Kidney (tissue), 14 donors: ENCODE data around the gene NHS. TPM values are rescaled to one million over a fixed set of nuclear protein-coding genes. Genes with fewer than 3 reads are reported as not detected.

ENCODE experiments used
- DNase-seq, 5 donors: peaks; one replicate each; pipeline ENCODE4 v3.0.0-alpha.2; 2013 to 2020
- FAIRE-seq: peaks from 2 replicates; lab custom pipeline; 2012; peaks lifted over from hg19 to GRCh38; lab: Jason Lieb, UNC
- H3K27ac ChIP-seq, 2 donors: one replicate each; pipeline ENCODE4 v1.7.0; 2013; ENCODE audit warnings: low read depth in 2 of 2, low read length in 2 of 2, inconsistent platforms in 1 of 2
- H3K27me3 ChIP-seq: one replicate; pipeline ENCODE4 v1.7.1; 2013; ENCODE audit warnings: low read length, inconsistent platforms; ENCODE audit not compliant: control insufficient read depth, insufficient read depth
- H3K36me3 ChIP-seq, 3 donors: one replicate each; pipeline versions ENCODE4 v1.7.0 to v1.7.1; 2013; ENCODE audit warnings: low read length in 3 of 3, control low read depth in 1 of 3, inconsistent platforms in 1 of 3; ENCODE audit not compliant: insufficient read depth in 3 of 3, control insufficient read depth in 2 of 3
- H3K4me1 ChIP-seq, 3 donors: one replicate each; pipeline versions ENCODE4 v1.7.0 to v1.7.1; 2013; ENCODE audit warnings: low read length in 3 of 3, inconsistent platforms in 1 of 3, low read depth in 1 of 3; ENCODE audit not compliant: control insufficient read depth in 2 of 3, insufficient read depth in 2 of 3
- H3K4me3 ChIP-seq, 3 donors: one replicate each; pipeline versions ENCODE4 v1.7.0 to v1.8.1; 2013; ENCODE audit warnings: low read length in 3 of 3, control low read depth in 1 of 3, inconsistent platforms in 1 of 3
- H3K9ac ChIP-seq, 3 donors: one replicate each; pipeline versions ENCODE4 v1.7.0 to v1.7.1; 2013; ENCODE audit warnings: low read length in 3 of 3, control low read depth in 1 of 3, inconsistent platforms in 1 of 3
- H3K9me3 ChIP-seq, 3 donors: one replicate each; pipeline versions ENCODE4 v1.7.0 to v1.7.1; 2013; ENCODE audit warnings: low read length in 3 of 3, control low read depth in 1 of 3, inconsistent platforms in 1 of 3; ENCODE audit not compliant: control insufficient read depth in 2 of 3, insufficient read depth in 1 of 3
- intact Hi-C: fragments of 100-400 bp; cut with DNase I; formaldehyde crosslinking; loops from one replicate; pipeline ENCODE4 v1.11.1; 2022
- polyA plus RNA-seq: library from polyadenylated mRNA; stranded (reverse); fragments of 350-450 nt; fragmentation: Illumina TruSeq; extraction: RNeasy Lipid Tissue Mini Kit (QIAGEN cat#74804); gene quantifications from one replicate; pipeline ENCODE4 v1.2.3, GENCODE V29; 2014; ENCODE audit warnings: low read depth, low replicate concordance; ENCODE audit not compliant: insufficient read depth
- total RNA-seq: library from RNA; stranded (reverse); fragmentation: NEBNext Ultra II Directional; extraction: Animal tissue kit (Norgen Biotek cat#: 25700); gene quantifications from one replicate; pipeline ENCODE4 v1.2.1, GENCODE V29; 2021
- TF ChIP-seq, protein P1 (sequence below): IDR thresholded peaks from 3 replicates; pipeline ENCODE4 v1.5.1; 2012; ENCODE audit warnings: mild to moderate bottlenecking, moderate library complexity, borderline replicate concordance; ENCODE audit not compliant: insufficient read depth; ENCODE audit errors: extremely low read depth
- donor health status: control.
- donor health status: control.
- donor health status: control.
- donor health status: control.
- donor health status: control.
- donor health status: DM: yes; HTN: yes; CAD: no.
- donor health status: Normal renal cell carcinoma (clear cell type).

Gene NHS
- total and polyA plus RNA-seq, 2 donors from 2014 or later, result 3.1 to 28.9 TPM

DNA sequence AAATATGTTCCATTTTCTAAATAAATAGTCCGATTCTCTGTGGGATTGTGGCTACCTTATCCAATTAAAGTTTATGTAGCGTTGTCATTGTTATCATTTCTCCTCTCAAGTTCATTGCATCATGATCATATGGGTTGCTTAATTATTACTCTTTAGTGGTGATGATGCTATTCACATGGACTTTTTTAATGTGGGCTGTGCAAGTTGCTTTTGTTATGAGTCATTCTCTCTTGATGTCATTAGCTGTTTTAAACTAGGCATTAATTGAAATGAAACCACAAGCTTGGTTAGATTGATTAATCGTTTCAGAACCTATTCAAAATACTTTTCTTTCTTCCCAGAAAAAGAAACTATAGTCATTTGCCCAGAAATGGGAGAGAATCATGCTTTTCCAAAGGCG is 38.2 kb downstream of the NHS start:
- Histone ChIP-seq H3K9me3 (no peaks in the 10 kb centered on the region), H3K27ac (peak overlapping the region in 1 of 2 donors; percentile 45), H3K9ac (no peak overlapping the region), H3K27me3 (peaks cover 4% of the 10 kb centered on the region), H3K4me1 (peaks cover 0 to 11% (median 4%) of the 10 kb centered on the region in 3 donors), H3K36me3 (no peaks in the 10 kb centered on the region), H3K4me3 (no peak overlapping the region)
- intact Hi-C loops, result no loop called here
- DNase-seq, result no peak
- FAIRE-seq, result peak; percentile 56
- TF ChIP-seq, protein P1, sequence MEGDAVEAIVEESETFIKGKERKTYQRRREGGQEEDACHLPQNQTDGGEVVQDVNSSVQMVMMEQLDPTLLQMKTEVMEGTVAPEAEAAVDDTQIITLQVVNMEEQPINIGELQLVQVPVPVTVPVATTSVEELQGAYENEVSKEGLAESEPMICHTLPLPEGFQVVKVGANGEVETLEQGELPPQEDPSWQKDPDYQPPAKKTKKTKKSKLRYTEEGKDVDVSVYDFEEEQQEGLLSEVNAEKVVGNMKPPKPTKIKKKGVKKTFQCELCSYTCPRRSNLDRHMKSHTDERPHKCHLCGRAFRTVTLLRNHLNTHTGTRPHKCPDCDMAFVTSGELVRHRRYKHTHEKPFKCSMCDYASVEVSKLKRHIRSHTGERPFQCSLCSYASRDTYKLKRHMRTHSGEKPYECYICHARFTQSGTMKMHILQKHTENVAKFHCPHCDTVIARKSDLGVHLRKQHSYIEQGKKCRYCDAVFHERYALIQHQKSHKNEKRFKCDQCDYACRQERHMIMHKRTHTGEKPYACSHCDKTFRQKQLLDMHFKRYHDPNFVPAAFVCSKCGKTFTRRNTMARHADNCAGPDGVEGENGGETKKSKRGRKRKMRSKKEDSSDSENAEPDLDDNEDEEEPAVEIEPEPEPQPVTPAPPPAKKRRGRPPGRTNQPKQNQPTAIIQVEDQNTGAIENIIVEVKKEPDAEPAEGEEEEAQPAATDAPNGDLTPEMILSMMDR, result no peak

GRCh38 chrX:17414027-17414658 is 39.1 kb downstream of the NHS start:
- intact Hi-C loops, result no loop called here
- Histone ChIP-seq H3K9me3 (no peaks in the 10 kb centered on the region), H3K4me1 (peaks cover 0 to 11% (median 4%) of the 10 kb centered on the region in 3 donors), H3K9ac (no peak overlapping the region), H3K4me3 (no peak overlapping the region), H3K36me3 (no peaks in the 10 kb centered on the region), H3K27me3 (peaks cover 4% of the 10 kb centered on the region), H3K27ac (peak overlapping the region; percentile 23 to 28)
- FAIRE-seq, result no peak
- TF ChIP-seq, protein P1, result no peak
- DNase-seq, result no peak

- Histone ChIP-seq H3K4me1 (peaks cover 0 to 11% (median 4%) of the 10 kb centered on the region in 3 donors), H3K4me3 (no peak overlapping the region), H3K9ac (no peak overlapping the region), H3K27ac (peak overlapping the region; percentile 23 to 28), H3K36me3 (no peaks in the 10 kb centered on the region), H3K27me3 (peaks cover 4% of the 10 kb centered on the region), H3K9me3 (no peaks in the 10 kb centered on the region)
- TF ChIP-seq, protein P1, result no peak
- FAIRE-seq (no peak), DNase-seq (peak in 1 of 5 donors; percentile 71)
- intact Hi-C loops, result no loop called here
These were observed 39.8 kb downstream of the NHS start for GRCh38 chrX:17414839-17415238.
